ENCODE results near the gene EPDR1.

Gene EPDR1

GRCh38 chr7:37981664-37982063 lies 61.2 kb downstream of the EPDR1 start:
- DNase-seq (ENCODE audit: low read depth) = no peak

- no peak for DNase-seq (ENCODE audit: low read depth)
Observed at GRCh38 chr7:37982423-37982822, 62.0 kb downstream of the EPDR1 start.

GRCh38 chr7:37984750-37985390 lies 64.4 kb downstream of the EPDR1 start:
- no peak for DNase-seq (ENCODE audit: low read depth)

- DNase-seq (ENCODE audit: low read depth) = no peak
Observed at GRCh38 chr7:37986908-37987330, 66.5 kb downstream of the EPDR1 start.

- no peak for DNase-seq (ENCODE audit: low read depth)
Observed at GRCh38 chr7:37987732-37988131, 67.3 kb downstream of the EPDR1 start.

GRCh38 chr7:37988721-37989650 lies 68.5 kb downstream of the EPDR1 start:
- DNase-seq (ENCODE audit: low read depth) = no peak

GRCh38 chr7:37990337-37990736 lies 69.9 kb downstream of the EPDR1 start:
- DNase-seq (ENCODE audit: low read depth) = no peak

- DNase-seq (ENCODE audit: low read depth) = no peak
Observed at GRCh38 chr7:37993060-37993501, 72.6 kb downstream of the EPDR1 start.

- DNase-seq (ENCODE audit: low read depth) = no peak
Observed at GRCh38 chr7:37999673-38000072, 79.2 kb downstream of the EPDR1 start.

GRCh38 chr7:38000272-38000671 lies 79.8 kb downstream of the EPDR1 start:
- no peak for DNase-seq (ENCODE audit: low read depth)
